GM18502 (cell line): ENCODE results near the gene NCOR2.
A peak's percentile ranks its signal among the peaks of the same experiment; 100 is the strongest.
"Not testable (repeated sequence)": the region's sequence is repeated elsewhere in the genome, so short reads cannot be mapped to it uniquely, and the experiment has no call there.

Source experiments
- ATAC-seq: cut with Tn5 transposase; IDR thresholded peaks from one replicate; pipeline ENCODE4 v1.9.1; 2021; ENCODE audit warnings: mild to moderate bottlenecking; ENCODE audit not compliant: unreplicated experiment, poor library complexity

Gene NCOR2

GRCh38 chr12:124603100-124603541 is 35.7 kb upstream of the NCOR2 start:
- ATAC-seq = no peak

GRCh38 chr12:124601706-124602105 is 34.3 kb upstream of the NCOR2 start:
- ATAC-seq = no peak

- ATAC-seq = no peak
Measured at GRCh38 chr12:124599074-124599999, 31.9 kb upstream of the NCOR2 start.

GRCh38 chr12:124597041-124597440 is 29.6 kb upstream of the NCOR2 start:
- no peak for ATAC-seq

- ATAC-seq = no peak
Measured at GRCh38 chr12:124595444-124595843, 28.0 kb upstream of the NCOR2 start.

- ATAC-seq = no peak
Measured at GRCh38 chr12:124594851-124595250, 27.4 kb upstream of the NCOR2 start.

GRCh38 chr12:124593851-124594401 is 26.5 kb upstream of the NCOR2 start:
- no peak for ATAC-seq

- ATAC-seq = no peak
Measured at GRCh38 chr12:124593176-124593575, 25.8 kb upstream of the NCOR2 start.

GRCh38 chr12:124592481-124593160 is 25.2 kb upstream of the NCOR2 start:
- ATAC-seq = peak; percentile 76

GRCh38 chr12:124592050-124592449 is 24.6 kb upstream of the NCOR2 start:
- ATAC-seq = no peak

GRCh38 chr12:124590447-124590846 is 23.0 kb upstream of the NCOR2 start:
- ATAC-seq = no peak

- ATAC-seq = no peak
Measured at GRCh38 chr12:124588751-124589267, 21.4 kb upstream of the NCOR2 start.

- ATAC-seq = no peak
Measured at GRCh38 chr12:124588018-124588634, 20.7 kb upstream of the NCOR2 start.

- ATAC-seq = no peak
Measured at GRCh38 chr12:124586756-124587155, 19.3 kb upstream of the NCOR2 start.

- not testable (repeated sequence) for ATAC-seq
Measured at GRCh38 chr12:124584494-124584893, 17.1 kb upstream of the NCOR2 start.

GRCh38 chr12:124583854-124584253 is 16.4 kb upstream of the NCOR2 start:
- no peak for ATAC-seq

- ATAC-seq = no peak
Measured at GRCh38 chr12:124582108-124582424, 14.7 kb upstream of the NCOR2 start.

GRCh38 chr12:124581307-124582107 is 14.1 kb upstream of the NCOR2 start:
- no peak for ATAC-seq

GRCh38 chr12:124579921-124580517 is 12.6 kb upstream of the NCOR2 start:
- ATAC-seq = no peak
